ENCODE results near the gene GATC. TPM values are rescaled to one million over a fixed set of nuclear protein-coding genes. Genes with fewer than 3 reads are reported as not detected.

GATC gene, protein sequence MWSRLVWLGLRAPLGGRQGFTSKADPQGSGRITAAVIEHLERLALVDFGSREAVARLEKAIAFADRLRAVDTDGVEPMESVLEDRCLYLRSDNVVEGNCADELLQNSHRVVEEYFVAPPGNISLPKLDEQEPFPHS
- 10 to 100 TPM; 16.3 to 30.9 (median 24.0) TPM for total RNA-seq (2021; fragmentation: NEBNext Ultra II Directional; extraction: Animal tissue kit (Norgen Biotek cat#: 25700))
- long read RNA-seq, full-length matches to known transcripts = 2 of 8 reads
- long read RNA-seq, partial matches to known transcripts = 0 of 8 reads
- long read RNA-seq, other reads (novel, unspliced or antisense) = 6 of 8 reads

DNA sequence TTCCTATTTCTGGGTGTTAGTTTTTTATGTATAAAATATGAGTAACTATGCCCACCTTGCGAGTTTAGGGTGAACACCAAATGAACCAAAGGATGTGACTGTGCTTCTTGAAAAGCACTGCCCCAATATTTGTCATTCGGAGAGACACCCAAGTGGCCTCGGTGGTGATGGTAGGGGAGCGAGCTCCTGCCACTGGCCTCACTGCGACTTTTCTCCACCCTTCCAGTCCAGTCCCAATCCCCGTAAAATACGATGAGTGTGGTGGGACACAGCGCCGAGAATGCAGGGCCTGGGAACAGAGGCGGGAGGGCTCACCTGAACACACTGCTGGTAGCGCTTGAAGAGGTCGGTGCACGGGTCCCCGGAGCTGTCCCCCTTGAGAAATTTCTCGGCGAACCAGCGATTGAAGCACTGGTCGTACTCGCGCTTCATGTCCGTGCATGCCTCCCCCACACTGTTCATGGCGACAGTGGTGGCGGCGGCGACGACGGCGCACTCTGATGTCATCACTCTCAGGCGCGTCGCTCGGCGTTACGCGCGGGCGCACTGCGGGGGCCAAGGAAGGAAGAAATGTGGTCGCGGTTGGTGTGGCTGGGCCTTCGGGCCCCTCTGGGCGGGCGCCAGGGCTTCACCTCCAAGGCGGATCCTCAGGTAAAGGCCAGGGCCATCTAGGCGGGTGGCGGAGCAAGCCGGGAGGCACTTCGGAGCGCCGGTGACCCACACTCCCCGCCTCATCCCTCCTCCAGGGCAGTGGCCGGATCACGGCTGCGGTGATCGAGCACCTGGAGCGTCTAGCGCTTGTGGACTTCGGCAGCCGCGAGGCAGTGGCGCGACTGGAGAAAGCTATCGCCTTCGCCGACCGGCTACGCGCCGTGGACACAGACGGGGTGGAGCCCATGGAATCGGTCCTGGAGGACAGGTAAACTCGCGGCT, at the start of gene GATC, which contains the start of gene TRIAP1:
GATC (plus strand) TSS at position 534 of the 933 bp plus-strand sequence; CDS start at position 571, 37 bp downstream.
TRIAP1 (minus strand) TSS at position 474 of the 933 bp plus-strand sequence; CDS start at position 462, 12 bp downstream.
- Mint-ChIP-seq H3K9me3 (no peaks in the 10 kb centered on the region), H3K4me1 (ENCODE audit: low read depth) (peaks cover 30% of the 10 kb centered on the region), H3K4me3 (peak within 1 kb of the TSS; percentile 99), H3K36me3 (ENCODE audit: low read depth) (peaks cover 25% of the 10 kb centered on the region), H3K27ac (peak within 1 kb of the TSS; percentile 88), H3K27me3 (ENCODE audit: insufficient read depth) (no peaks in the 10 kb centered on the region)
- TF ChIP-seq, protein P1, sequence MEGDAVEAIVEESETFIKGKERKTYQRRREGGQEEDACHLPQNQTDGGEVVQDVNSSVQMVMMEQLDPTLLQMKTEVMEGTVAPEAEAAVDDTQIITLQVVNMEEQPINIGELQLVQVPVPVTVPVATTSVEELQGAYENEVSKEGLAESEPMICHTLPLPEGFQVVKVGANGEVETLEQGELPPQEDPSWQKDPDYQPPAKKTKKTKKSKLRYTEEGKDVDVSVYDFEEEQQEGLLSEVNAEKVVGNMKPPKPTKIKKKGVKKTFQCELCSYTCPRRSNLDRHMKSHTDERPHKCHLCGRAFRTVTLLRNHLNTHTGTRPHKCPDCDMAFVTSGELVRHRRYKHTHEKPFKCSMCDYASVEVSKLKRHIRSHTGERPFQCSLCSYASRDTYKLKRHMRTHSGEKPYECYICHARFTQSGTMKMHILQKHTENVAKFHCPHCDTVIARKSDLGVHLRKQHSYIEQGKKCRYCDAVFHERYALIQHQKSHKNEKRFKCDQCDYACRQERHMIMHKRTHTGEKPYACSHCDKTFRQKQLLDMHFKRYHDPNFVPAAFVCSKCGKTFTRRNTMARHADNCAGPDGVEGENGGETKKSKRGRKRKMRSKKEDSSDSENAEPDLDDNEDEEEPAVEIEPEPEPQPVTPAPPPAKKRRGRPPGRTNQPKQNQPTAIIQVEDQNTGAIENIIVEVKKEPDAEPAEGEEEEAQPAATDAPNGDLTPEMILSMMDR (IDR thresholded peaks at IDR 0.05) = no peak
- peak; percentile 71 for DNase-seq

DNA sequence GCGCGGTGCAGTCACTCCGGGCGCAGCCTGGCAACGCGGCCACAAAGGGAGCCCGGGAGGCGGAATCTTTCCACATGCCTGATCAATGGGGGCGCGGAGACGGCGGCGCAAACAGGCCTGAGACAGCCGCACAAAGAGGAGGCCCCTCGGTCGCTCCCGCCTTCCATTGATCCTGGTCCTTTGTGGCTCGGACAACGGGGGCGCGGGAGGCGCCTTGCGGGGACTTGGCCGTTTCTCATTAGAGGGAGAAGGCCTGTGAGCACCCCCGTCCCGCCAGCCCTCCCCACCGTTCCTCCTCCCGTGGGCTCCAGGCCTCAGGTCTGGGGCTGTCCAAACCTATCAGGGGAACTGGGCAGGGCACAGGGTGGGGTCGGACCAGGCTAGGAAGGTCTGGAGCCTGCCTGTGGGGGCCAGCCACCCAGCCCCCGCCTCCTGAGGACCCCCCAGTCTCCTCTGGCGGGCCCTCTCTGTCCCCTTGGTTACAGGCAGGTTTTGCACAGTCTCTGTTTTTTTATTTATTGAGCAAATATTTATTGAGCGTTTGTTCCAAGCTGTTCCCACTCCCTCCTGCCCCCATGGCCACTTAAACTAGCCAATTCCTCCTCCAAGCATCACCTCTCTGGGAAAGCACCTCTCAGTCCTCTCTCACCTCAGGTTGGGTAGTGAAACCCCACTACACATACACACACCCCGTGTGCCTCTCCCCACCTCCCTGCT, 48.3 kb upstream of the GATC start:
- Mint-ChIP-seq H3K36me3 (ENCODE audit: low read depth) (0 out of 2 replicates have a peak, but pooled peaks cover 4% of the 10 kb centered on the region), H3K9me3 (no peaks in the 10 kb centered on the region), H3K4me3 (no peak overlapping the region), H3K27ac (no peak overlapping the region), H3K4me1 (ENCODE audit: low read depth) (peaks cover 9% of the 10 kb centered on the region), H3K27me3 (ENCODE audit: insufficient read depth) (peaks cover 32% of the 10 kb centered on the region)
- DNase-seq = no peak
- TF ChIP-seq, protein P1 (IDR thresholded peaks at IDR 0.05) = no peak

DNA sequence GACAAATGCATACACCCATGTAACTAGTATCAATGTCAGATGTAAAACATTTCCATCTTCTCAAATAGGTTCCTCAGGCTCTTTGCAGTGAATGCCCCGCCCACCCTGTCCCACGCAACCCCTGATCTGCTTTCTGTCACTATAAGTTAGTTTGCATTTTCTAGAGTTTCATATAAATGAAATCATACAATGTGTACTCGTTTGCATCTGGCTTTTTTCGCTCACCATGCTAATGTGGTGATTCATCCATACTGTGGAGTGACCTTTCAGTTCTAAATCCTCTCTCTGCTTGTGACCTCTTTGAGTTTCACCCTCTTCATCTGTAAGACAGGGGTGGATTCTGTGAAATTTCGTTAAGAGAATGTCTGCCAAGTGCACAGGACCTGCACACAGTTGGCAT, 46.7 kb upstream of the GATC start:
- no peak overlapping the region for H3K27ac Mint-ChIP-seq
- peak; percentile 6 for DNase-seq
- peaks cover 9% of the 10 kb centered on the region for H3K4me1 Mint-ChIP-seq (ENCODE audit: low read depth)

DNA sequence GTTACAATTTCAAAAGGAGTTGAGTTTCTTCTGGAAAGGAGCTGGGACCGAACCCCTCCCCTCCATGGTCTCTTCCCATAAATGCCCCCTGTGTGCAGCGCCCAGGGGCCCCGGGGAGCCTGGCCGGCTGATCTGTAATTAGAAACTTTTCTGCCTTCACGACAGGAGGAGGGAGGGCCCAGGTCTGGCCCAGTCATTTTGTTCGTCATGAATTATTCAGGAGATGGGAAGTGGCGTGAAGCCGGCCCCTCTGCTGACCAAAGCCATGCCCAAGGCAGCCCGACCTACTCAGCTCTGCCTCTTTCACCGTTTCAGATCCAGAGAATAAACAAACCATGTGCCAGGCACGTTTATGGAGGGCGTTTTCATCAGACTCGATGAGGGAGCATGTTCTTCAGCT, 44.0 kb upstream of the GATC start:
- TF ChIP-seq, protein P1 (IDR thresholded peaks at IDR 0.05) = no peak
- no peaks in the 10 kb centered on the region for H3K9me3 Mint-ChIP-seq
- H3K36me3 Mint-ChIP-seq (ENCODE audit: low read depth) = 0 out of 2 replicates have a peak, but pooled peaks cover 4% of the 10 kb centered on the region
- no peak overlapping the region for H3K4me3 Mint-ChIP-seq
- H3K4me1 Mint-ChIP-seq (ENCODE audit: low read depth) = peaks cover 9% of the 10 kb centered on the region
- H3K27me3 Mint-ChIP-seq (ENCODE audit: insufficient read depth) = peaks cover 28% of the 10 kb centered on the region
- H3K27ac Mint-ChIP-seq = no peak overlapping the region
- DNase-seq = no peak

More for the DNA sequence above, 46.7 kb upstream of the GATC start:
- H3K4me3 Mint-ChIP-seq = no peak overlapping the region
- TF ChIP-seq, protein P1 (IDR thresholded peaks at IDR 0.05) = no peak
- 0 out of 2 replicates have a peak, but pooled peaks cover 4% of the 10 kb centered on the region for H3K36me3 Mint-ChIP-seq (ENCODE audit: low read depth)
- H3K9me3 Mint-ChIP-seq = no peaks in the 10 kb centered on the region
- H3K27me3 Mint-ChIP-seq (ENCODE audit: insufficient read depth) = peaks cover 33% of the 10 kb centered on the region

DNA sequence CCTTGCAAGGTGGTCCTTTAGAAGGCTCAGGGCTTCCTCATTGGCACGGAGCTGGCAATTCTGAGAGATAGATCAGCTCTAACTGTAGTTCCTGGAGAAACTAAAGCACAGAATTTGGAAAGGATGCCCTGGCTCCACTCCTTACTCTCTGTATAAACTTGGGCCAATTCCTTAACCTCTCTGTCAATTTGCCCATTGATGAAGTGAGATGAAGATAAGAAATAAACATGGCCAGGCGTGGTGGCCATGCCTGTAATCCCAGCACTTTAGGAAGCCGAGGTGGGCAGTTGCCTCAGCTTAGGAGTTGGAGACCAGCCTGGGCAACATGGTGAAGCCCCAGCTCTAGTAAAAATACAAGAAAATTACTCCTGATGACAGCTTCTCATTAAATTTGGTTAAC, 42.4 kb upstream of the GATC start:
- TF ChIP-seq, protein P1 (IDR thresholded peaks at IDR 0.05) = no peak
- Mint-ChIP-seq H3K27ac (no peak overlapping the region), H3K36me3 (ENCODE audit: low read depth) (0 out of 2 replicates have a peak, but pooled peaks cover 4% of the 10 kb centered on the region), H3K4me1 (ENCODE audit: low read depth) (peaks cover 9% of the 10 kb centered on the region), H3K4me3 (no peak overlapping the region), H3K9me3 (no peaks in the 10 kb centered on the region), H3K27me3 (ENCODE audit: insufficient read depth) (peaks cover 24% of the 10 kb centered on the region)
- no peak for DNase-seq
